PFSK-1 (cell line): Measurements from ENCODE around the gene PRUNE1.

Experiments used
- FOXP2 ChIP-seq: optimal IDR thresholded peaks from 2 replicates; pipeline ENCODE3; 2011; ENCODE audit warnings: borderline replicate concordance, control low read depth, inconsistent platforms; ENCODE audit not compliant: insufficient read depth; ENCODE audit errors: extremely low read length, extremely low read depth
- POLR2AphosphoS5 ChIP-seq: IDR thresholded peaks from 2 replicates; pipeline ENCODE4 v1.6.1; 2012; ENCODE audit warnings: low read depth, mild to moderate bottlenecking, control low read depth, low read length, moderate library complexity
- SIN3A ChIP-seq: IDR thresholded peaks from 2 replicates; pipeline ENCODE4 v1.6.1; 2012; ENCODE audit warnings: mild to moderate bottlenecking, low read length, moderate library complexity, borderline replicate concordance; ENCODE audit not compliant: insufficient read depth
- TAF1 ChIP-seq: IDR thresholded peaks from 2 replicates; pipeline ENCODE4 v1.6.1; 2012; ENCODE audit warnings: low read length, control low read depth, borderline replicate concordance; ENCODE audit not compliant: insufficient read depth
- TF ChIP-seq, protein P1 (sequence below), 2 experiments: IDR thresholded peaks; 2 replicates each; pipeline versions ENCODE4 v1.6.1 to v1.8.0; 2011 to 2012; ENCODE audit warnings: low read depth in 2 of 2, low read length in 2 of 2, control low read depth in 1 of 2, inconsistent platforms in 1 of 2, mild to moderate bottlenecking in 1 of 2, moderate library complexity in 1 of 2; ENCODE audit not compliant: insufficient read depth in 1 of 2

DNA sequence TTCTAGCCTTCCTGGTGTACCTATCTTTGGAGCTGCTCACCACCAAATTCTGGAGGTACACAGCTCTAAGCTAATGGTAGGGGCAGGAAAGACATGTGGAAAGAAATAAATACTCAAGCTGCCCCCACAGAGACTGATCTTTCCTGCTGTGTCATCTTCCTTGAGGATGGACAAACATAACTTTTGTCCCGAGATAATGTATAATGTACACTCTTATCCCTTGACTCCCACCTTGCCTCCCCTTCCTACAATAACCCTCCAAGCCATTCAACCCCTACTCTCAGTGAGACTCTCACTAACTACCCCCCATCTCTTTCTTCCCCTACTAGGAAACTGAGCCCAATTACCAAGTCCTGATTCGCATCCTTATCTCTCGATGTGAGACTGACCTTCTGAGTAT is 14.0 kb upstream of the PRUNE1 start:
- TF ChIP-seq POLR2AphosphoS5, result no peak
- TF ChIP-seq, protein P1, sequence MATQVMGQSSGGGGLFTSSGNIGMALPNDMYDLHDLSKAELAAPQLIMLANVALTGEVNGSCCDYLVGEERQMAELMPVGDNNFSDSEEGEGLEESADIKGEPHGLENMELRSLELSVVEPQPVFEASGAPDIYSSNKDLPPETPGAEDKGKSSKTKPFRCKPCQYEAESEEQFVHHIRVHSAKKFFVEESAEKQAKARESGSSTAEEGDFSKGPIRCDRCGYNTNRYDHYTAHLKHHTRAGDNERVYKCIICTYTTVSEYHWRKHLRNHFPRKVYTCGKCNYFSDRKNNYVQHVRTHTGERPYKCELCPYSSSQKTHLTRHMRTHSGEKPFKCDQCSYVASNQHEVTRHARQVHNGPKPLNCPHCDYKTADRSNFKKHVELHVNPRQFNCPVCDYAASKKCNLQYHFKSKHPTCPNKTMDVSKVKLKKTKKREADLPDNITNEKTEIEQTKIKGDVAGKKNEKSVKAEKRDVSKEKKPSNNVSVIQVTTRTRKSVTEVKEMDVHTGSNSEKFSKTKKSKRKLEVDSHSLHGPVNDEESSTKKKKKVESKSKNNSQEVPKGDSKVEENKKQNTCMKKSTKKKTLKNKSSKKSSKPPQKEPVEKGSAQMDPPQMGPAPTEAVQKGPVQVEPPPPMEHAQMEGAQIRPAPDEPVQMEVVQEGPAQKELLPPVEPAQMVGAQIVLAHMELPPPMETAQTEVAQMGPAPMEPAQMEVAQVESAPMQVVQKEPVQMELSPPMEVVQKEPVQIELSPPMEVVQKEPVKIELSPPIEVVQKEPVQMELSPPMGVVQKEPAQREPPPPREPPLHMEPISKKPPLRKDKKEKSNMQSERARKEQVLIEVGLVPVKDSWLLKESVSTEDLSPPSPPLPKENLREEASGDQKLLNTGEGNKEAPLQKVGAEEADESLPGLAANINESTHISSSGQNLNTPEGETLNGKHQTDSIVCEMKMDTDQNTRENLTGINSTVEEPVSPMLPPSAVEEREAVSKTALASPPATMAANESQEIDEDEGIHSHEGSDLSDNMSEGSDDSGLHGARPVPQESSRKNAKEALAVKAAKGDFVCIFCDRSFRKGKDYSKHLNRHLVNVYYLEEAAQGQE (IDR thresholded peaks at IDR 0.05; ENCODE audit: insufficient read depth in 1 of 2, low read depth in 2 of 2, low read length in 2 of 2), result no peak
- no peak for TF ChIP-seq TAF1
- no peak for TF ChIP-seq FOXP2
- no peak for TF ChIP-seq SIN3A
